ENCODE results near the gene TRIM24. TPM values are rescaled to one million over a fixed set of nuclear protein-coding genes. Genes with fewer than 3 reads are reported as not detected.
A peak's percentile ranks its signal among the peaks of the same experiment; 100 is the strongest.

TRIM24 gene
- total RNA-seq, 1 experiment from 2014 or later, result 113 TPM

DNA sequence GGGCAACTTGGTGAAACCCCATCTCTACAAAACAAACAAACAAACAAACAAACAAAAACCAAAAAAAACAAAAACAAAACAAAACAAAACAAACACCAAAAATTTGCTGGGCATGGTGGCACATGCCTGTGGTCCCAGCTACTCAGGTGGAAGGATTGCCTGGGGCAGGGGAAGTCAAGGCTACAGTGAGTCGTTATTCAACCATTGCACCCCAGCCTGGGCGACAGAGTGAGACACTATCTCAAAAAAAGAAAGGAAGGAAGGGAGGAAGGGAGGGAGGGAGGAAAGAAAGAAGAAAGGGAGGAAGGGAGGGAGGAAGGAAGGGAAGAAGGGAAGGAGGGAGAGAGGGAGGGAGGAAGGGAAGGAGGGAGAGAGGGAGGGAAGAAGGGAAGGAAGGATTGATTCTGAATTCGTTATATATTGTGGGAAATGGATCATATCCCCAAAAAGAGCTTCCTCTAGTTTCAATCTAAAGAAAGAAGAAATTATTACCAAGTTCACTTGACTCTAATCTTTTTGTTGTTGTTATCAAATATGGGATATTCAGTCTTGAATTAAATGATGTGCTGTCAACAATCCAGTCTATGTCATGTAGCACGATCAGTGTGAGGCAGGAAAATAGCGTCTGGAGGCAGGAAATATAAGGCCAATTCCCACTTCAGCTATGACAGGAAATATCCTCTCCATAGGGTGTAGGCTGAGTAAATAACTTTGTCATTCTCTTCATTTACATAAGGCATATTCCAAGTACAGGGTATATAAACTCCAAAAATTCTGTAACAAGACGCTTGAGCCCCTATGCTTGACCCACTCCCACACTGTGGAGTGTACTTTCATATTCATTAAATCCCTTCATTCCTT lies 26.2 kb upstream of the TRIM24 start:
- Mint-ChIP-seq H3K4me3 (no peak overlapping the region), H3K4me1 (peaks cover 46% of the 10 kb centered on the region), H3K9me3 (peaks cover 43% of the 10 kb centered on the region), H3K27ac (peak overlapping the region; percentile 97), H3K27me3 (ENCODE audit: low read depth) (peaks cover 15% of the 10 kb centered on the region), H3K36me3 (peaks cover 43% of the 10 kb centered on the region)
- TF ChIP-seq GRHL2 (CRISPR knock-in tag; IDR thresholded peaks at IDR 0.05; ENCODE audit: insufficient replicate concordance, severe bottlenecking) (no peak), ZNF121 (CRISPR knock-in tag; IDR thresholded peaks at IDR 0.05) (peak; percentile 92)
- CTCF ChIA-PET, result no interaction called here
- POLR2A ChIA-PET, result no interaction called here
- DNase-seq (ENCODE audit: low spot score), result no peak
- ATAC-seq, result 0 out of 2 replicates have a peak, but pooled peaks have one; percentile 19

DNA sequence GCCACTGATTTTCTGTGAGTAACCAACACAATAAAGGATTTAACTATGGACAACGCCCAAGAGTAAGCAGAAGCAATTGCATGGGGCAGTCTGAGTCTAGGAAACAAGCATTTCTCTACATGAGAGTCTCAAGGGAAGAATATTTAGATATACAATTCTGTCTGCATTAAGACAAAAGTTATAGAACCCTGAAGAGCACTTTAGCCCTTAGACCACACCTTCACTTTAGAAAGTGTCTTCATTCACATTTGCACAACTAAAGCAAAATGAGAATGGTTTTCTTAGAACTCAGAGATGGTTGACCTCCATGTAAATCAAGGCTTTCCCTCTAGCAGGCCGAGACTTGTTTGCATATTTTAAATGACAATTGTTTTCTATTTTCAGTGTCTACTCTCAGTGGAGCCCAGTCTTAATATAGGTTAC lies 25.5 kb upstream of the TRIM24 start:
- ChIA-PET CTCF (no interaction called here), POLR2A (no interaction called here)
- peaks cover 36% of the 10 kb centered on the region for H3K36me3 Mint-ChIP-seq
- peak overlapping the region; percentile 97 for H3K27ac Mint-ChIP-seq
- peak overlapping the region; percentile 28; the same call in 1 of the 2 replicates for H3K4me3 Mint-ChIP-seq
- H3K27me3 Mint-ChIP-seq (ENCODE audit: low read depth), result peaks cover 8% of the 10 kb centered on the region
- peaks cover 43% of the 10 kb centered on the region for H3K9me3 Mint-ChIP-seq
- TF ChIP-seq NFYB (CRISPR knock-in tag; conservative IDR thresholded peaks at IDR 0.05; ENCODE audit: low read depth), result no peak
- TF ChIP-seq, protein P1, sequence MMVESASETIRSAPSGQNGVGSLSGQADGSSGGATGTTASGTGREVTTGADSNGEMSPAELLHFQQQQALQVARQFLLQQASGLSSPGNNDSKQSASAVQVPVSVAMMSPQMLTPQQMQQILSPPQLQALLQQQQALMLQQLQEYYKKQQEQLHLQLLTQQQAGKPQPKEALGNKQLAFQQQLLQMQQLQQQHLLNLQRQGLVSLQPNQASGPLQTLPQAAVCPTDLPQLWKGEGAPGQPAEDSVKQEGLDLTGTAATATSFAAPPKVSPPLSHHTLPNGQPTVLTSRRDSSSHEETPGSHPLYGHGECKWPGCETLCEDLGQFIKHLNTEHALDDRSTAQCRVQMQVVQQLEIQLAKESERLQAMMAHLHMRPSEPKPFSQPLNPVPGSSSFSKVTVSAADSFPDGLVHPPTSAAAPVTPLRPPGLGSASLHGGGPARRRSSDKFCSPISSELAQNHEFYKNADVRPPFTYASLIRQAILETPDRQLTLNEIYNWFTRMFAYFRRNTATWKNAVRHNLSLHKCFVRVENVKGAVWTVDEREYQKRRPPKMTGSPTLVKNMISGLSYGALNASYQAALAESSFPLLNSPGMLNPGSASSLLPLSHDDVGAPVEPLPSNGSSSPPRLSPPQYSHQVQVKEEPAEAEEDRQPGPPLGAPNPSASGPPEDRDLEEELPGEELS (CRISPR knock-in tag; IDR thresholded peaks at IDR 0.05), result no peak
- TF ChIP-seq RELA (CRISPR knock-in tag; IDR thresholded peaks at IDR 0.05; ENCODE audit: borderline replicate concordance), result no peak
- TF ChIP-seq ETV6 (CRISPR knock-in tag; IDR thresholded peaks at IDR 0.05), result no peak
- TF ChIP-seq, protein P2, sequence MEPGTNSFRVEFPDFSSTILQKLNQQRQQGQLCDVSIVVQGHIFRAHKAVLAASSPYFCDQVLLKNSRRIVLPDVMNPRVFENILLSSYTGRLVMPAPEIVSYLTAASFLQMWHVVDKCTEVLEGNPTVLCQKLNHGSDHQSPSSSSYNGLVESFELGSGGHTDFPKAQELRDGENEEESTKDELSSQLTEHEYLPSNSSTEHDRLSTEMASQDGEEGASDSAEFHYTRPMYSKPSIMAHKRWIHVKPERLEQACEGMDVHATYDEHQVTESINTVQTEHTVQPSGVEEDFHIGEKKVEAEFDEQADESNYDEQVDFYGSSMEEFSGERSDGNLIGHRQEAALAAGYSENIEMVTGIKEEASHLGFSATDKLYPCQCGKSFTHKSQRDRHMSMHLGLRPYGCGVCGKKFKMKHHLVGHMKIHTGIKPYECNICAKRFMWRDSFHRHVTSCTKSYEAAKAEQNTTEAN (CRISPR knock-in tag; IDR thresholded peaks at IDR 0.05), result no peak
- no peak for TF ChIP-seq MXD4 (CRISPR knock-in tag; IDR thresholded peaks at IDR 0.05; ENCODE audit: borderline replicate concordance)
- TF ChIP-seq ZNF423 (CRISPR knock-in tag; IDR thresholded peaks at IDR 0.05), result no peak
- no peak for TF ChIP-seq CREM (CRISPR knock-in tag; IDR thresholded peaks at IDR 0.05)
- TF ChIP-seq NFE2L1 (CRISPR knock-in tag; IDR thresholded peaks at IDR 0.05), result no peak
- TF ChIP-seq, protein P3, sequence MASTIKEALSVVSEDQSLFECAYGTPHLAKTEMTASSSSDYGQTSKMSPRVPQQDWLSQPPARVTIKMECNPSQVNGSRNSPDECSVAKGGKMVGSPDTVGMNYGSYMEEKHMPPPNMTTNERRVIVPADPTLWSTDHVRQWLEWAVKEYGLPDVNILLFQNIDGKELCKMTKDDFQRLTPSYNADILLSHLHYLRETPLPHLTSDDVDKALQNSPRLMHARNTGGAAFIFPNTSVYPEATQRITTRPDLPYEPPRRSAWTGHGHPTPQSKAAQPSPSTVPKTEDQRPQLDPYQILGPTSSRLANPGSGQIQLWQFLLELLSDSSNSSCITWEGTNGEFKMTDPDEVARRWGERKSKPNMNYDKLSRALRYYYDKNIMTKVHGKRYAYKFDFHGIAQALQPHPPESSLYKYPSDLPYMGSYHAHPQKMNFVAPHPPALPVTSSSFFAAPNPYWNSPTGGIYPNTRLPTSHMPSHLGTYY (CRISPR knock-in tag; IDR thresholded peaks at IDR 0.05), result no peak
- TF ChIP-seq, protein P4, sequence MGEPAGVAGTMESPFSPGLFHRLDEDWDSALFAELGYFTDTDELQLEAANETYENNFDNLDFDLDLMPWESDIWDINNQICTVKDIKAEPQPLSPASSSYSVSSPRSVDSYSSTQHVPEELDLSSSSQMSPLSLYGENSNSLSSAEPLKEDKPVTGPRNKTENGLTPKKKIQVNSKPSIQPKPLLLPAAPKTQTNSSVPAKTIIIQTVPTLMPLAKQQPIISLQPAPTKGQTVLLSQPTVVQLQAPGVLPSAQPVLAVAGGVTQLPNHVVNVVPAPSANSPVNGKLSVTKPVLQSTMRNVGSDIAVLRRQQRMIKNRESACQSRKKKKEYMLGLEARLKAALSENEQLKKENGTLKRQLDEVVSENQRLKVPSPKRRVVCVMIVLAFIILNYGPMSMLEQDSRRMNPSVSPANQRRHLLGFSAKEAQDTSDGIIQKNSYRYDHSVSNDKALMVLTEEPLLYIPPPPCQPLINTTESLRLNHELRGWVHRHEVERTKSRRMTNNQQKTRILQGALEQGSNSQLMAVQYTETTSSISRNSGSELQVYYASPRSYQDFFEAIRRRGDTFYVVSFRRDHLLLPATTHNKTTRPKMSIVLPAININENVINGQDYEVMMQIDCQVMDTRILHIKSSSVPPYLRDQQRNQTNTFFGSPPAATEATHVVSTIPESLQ (CRISPR knock-in tag; IDR thresholded peaks at IDR 0.05), result no peak
- no peak for TF ChIP-seq NR3C1 (CRISPR knock-in tag; conservative IDR thresholded peaks at IDR 0.05; ENCODE audit: low read depth)
- TF ChIP-seq NFATC4 (CRISPR knock-in tag; IDR thresholded peaks at IDR 0.05), result no peak
- DNase-seq (ENCODE audit: low spot score) (no peak), ATAC-seq (peak; percentile 73)
- H3K4me1 Mint-ChIP-seq, result peaks cover 46% of the 10 kb centered on the region

All from WTC11 (cell line).